MCF 10A (cell line): ENCODE measurements around the gene CEP112. TPM values are rescaled to one million over a fixed set of nuclear protein-coding genes. Genes with fewer than 3 reads are reported as not detected.
"Not testable (repeated sequence)": the region's sequence is repeated elsewhere in the genome, so short reads cannot be mapped to it uniquely, and the experiment has no call there.

ENCODE experiments used
- BruUV-seq: library from RNA; stranded (reverse); fragments of 400-500 nt; replicated peaks from 2 replicates; lab custom pipeline; 2021; lab: Mats Ljungman, UMichigan
- CTCF ChIA-PET: fragments of 300-600 bp; sonication (Branson Sonifier 250); formaldehyde crosslinking; extraction: SDS; loops from one replicate; lab custom pipeline; 2021; ENCODE audit warnings: antibody characterized with exemption, inconsistent platforms; lab: Yijun Ruan, JAX
- POLR2A ChIA-PET: fragments of 300-600, 350-650 bp; sonication (Branson Sonifier 250); formaldehyde crosslinking; extraction: SDS; loops from one replicate; lab custom pipeline; 2020; ENCODE audit warnings: antibody characterized with exemption, inconsistent platforms; lab: Yijun Ruan, JAX
- DNase-seq: peaks from one replicate; pipeline ENCODE4 v3.0.0-alpha.2; 2018; ENCODE audit not compliant: unreplicated experiment
- H3K27ac Mint-ChIP-seq: one replicate; pipeline ENCODE4 v1.8.0; 2022; ENCODE audit warnings: mild to moderate bottlenecking, low read depth, mixed read lengths; ENCODE audit not compliant: unreplicated experiment
- H3K27me3 Mint-ChIP-seq: one replicate; pipeline ENCODE4 v1.8.0; 2022; ENCODE audit warnings: mixed read lengths; ENCODE audit not compliant: insufficient read depth, unreplicated experiment
- H3K36me3 Mint-ChIP-seq: one replicate; pipeline ENCODE4 v1.8.0; 2022; ENCODE audit warnings: mild to moderate bottlenecking, moderate library complexity, mixed read lengths; ENCODE audit not compliant: insufficient read depth, unreplicated experiment
- H3K4me1 Mint-ChIP-seq: one replicate; pipeline ENCODE4 v1.8.0; 2022; ENCODE audit warnings: mixed read lengths; ENCODE audit not compliant: insufficient read depth, unreplicated experiment
- H3K4me3 Mint-ChIP-seq: one replicate; pipeline ENCODE4 v1.8.0; 2022; ENCODE audit warnings: mild to moderate bottlenecking, moderate library complexity, mixed read lengths; ENCODE audit not compliant: unreplicated experiment
- H3K9me3 Mint-ChIP-seq: one replicate; pipeline ENCODE4 v1.8.0; 2022; ENCODE audit warnings: mixed read lengths; ENCODE audit not compliant: unreplicated experiment
- intact Hi-C: fragments of 100-400 bp; cut with micrococcal nuclease; formaldehyde crosslinking; loops from 2 replicates; pipeline ENCODE4 v1.14.1; 2022
- total RNA-seq: library from RNA; stranded (reverse); gene quantifications from 2 replicates; pipeline ENCODE4 v1.2.3, GENCODE V29; 2022
- TF ChIP-seq, protein P1 (sequence below): fragments of 200-600 bp; IDR thresholded peaks from one replicate; pipeline ENCODE4 v1.8.0; 2022; ENCODE audit warnings: antibody characterized with exemption, mild to moderate bottlenecking; ENCODE audit not compliant: unreplicated experiment

Gene CEP112
- total RNA-seq, 1 experiment from 2014 or later, result 8.1 TPM

DNA sequence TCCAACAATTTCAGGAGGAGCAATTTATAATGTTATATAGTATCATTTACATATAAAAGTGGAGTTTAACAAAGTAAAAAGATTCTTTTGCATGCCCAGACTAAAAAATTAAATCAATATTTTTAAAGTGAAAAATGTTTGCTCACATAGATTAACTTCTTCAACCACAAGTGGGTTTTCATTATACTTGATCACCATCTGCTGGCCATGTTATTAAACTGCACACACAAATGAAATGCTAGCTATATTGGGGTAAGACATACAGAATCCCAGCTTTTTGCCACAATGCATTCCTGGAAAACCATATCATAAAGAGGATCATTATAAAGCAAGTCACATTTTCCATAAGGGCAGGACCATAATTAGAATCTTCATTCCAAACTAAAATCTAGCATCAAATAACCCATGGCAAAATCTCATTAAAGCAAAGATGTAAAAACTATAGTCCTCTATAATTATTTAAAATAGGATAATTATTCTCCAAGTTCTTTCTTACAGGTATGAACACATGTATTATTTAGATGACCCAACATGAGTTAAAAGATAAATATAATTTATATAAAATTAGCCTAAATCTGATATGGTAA is 26.3 kb downstream of the CEP112 start:
- no peak overlapping the region for H3K27ac Mint-ChIP-seq
- peak; percentile 61 for DNase-seq
- CTCF ChIA-PET, result interaction anchor here (0.5 to 8.1 kb wide), 9 partner anchors 12 to 933 kb away, joined by 3 to 80 read pairs (median 4); no protein-coding TSS in a partner anchor
- H3K36me3 Mint-ChIP-seq, result no peaks in the 10 kb centered on the region
- intact Hi-C loops, result loop anchor here (1.0 to 10.0 kb wide), 4 partner anchors 178 to 934 kb away; partner anchors contain the start of gene AXIN2
- no peaks in the 10 kb centered on the region for H3K9me3 Mint-ChIP-seq
- no TSS peak for BruUV-seq
- no peaks in the 10 kb centered on the region for H3K27me3 Mint-ChIP-seq
- POLR2A ChIA-PET, result no interaction called here
- TF ChIP-seq, protein P1, sequence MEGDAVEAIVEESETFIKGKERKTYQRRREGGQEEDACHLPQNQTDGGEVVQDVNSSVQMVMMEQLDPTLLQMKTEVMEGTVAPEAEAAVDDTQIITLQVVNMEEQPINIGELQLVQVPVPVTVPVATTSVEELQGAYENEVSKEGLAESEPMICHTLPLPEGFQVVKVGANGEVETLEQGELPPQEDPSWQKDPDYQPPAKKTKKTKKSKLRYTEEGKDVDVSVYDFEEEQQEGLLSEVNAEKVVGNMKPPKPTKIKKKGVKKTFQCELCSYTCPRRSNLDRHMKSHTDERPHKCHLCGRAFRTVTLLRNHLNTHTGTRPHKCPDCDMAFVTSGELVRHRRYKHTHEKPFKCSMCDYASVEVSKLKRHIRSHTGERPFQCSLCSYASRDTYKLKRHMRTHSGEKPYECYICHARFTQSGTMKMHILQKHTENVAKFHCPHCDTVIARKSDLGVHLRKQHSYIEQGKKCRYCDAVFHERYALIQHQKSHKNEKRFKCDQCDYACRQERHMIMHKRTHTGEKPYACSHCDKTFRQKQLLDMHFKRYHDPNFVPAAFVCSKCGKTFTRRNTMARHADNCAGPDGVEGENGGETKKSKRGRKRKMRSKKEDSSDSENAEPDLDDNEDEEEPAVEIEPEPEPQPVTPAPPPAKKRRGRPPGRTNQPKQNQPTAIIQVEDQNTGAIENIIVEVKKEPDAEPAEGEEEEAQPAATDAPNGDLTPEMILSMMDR, result peak; percentile 75
- H3K4me1 Mint-ChIP-seq, result no peaks in the 10 kb centered on the region
- no peak overlapping the region for H3K4me3 Mint-ChIP-seq

DNA sequence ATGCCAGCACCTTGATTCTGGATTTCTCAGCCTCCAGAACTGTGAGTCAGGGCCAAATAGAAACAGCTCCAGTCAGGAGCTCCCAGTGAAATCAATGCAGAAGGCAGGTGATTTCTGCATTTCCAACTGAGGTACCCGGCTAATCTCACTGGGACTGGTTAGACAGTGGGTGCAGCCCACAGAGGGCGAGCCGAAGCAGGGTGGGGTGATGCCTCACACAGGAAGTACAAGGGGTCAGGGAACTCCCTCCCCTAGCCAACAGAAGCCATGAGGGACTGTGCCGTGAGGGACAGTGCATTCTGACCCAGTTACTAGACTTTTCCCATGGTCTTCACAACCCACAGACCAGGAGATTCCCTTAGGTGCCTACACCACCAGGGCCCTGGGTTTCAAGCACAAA is 36.9 kb downstream of the CEP112 start:
- H3K27me3 Mint-ChIP-seq, BruUV-seq, intact Hi-C loops, H3K27ac Mint-ChIP-seq, POLR2A ChIA-PET, H3K4me1 Mint-ChIP-seq, DNase-seq, H3K4me3 Mint-ChIP-seq: not testable (repeated sequence)
- H3K9me3 Mint-ChIP-seq, result peaks cover 16% of the 10 kb centered on the region
- peaks cover 12% of the 10 kb centered on the region for H3K36me3 Mint-ChIP-seq
- CTCF ChIA-PET, result interaction anchor here (0.7 kb wide), 1 partner anchor 901 kb away, joined by 3 read pairs; no protein-coding TSS in a partner anchor

DNA sequence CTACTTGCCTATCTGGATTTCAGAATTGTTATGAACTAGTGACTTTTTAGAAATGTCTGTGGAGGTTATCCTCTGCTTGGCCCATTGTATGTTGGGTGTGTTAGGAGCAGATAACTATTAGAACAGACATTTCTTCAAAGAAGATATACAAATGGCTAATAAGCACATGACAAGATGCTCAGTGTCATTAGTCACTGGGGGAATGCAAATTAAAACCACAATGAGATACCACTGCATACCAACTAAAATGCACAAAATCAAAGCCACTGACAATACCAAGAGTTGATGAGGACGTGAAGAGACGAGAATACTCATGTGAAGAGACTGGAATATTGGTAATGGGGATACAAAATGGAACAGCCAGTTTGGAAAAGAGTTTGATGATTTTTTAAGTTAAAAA is 39.2 kb downstream of the CEP112 start:
- no TSS peak for BruUV-seq
- intact Hi-C loops, result no loop called here

DNA sequence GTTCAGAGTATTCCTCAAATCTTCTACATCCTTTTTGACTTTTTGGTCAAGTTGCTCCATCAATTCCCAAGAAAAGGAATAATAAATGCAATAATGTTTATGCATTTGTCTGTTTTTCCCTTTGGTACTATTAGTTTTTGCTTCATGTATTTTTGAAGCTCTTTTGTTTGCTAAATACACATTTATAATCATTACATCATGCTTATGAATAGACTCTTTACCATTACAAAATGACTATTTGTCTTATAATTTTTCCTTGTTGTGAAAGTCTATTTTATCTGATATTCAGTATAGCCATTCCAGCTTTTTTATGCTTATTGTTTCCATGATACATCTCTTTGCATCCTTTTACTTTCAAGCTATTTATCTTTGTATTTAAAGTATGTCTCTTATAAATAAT is 41.2 kb downstream of the CEP112 start:
- H3K27me3 Mint-ChIP-seq, result no peaks in the 10 kb centered on the region
- TF ChIP-seq, protein P1, result no peak
- CTCF ChIA-PET, result interaction anchor here (0.5 to 2.2 kb wide), 6 partner anchors 14 to 1201 kb away, joined by 3 to 11 read pairs (median 4); no protein-coding TSS in a partner anchor
- H3K36me3 Mint-ChIP-seq, result no peaks in the 10 kb centered on the region
- H3K4me3 Mint-ChIP-seq, result no peak overlapping the region
- H3K4me1 Mint-ChIP-seq, result no peaks in the 10 kb centered on the region
- H3K27ac Mint-ChIP-seq, result no peak overlapping the region
- POLR2A ChIA-PET, result interaction anchor here (0.5 kb wide), 1 partner anchor 936 kb away, joined by 3 read pairs; no protein-coding TSS in a partner anchor
- intact Hi-C loops, result no loop called here
- H3K9me3 Mint-ChIP-seq, result no peaks in the 10 kb centered on the region
- no TSS peak for BruUV-seq
- no peak for DNase-seq

More for the DNA sequence above, 39.2 kb downstream of the CEP112 start:
- no peak overlapping the region for H3K4me3 Mint-ChIP-seq
- TF ChIP-seq, protein P1, result no peak
- CTCF ChIA-PET, result no interaction called here
- POLR2A ChIA-PET, result no interaction called here
- H3K27me3 Mint-ChIP-seq, result no peaks in the 10 kb centered on the region
- H3K27ac Mint-ChIP-seq, result no peak overlapping the region
- DNase-seq, result no peak
- H3K4me1 Mint-ChIP-seq, result no peaks in the 10 kb centered on the region
- no peaks in the 10 kb centered on the region for H3K36me3 Mint-ChIP-seq
- peaks cover 8% of the 10 kb centered on the region for H3K9me3 Mint-ChIP-seq
